GM12892 (cell line): Measurements from ENCODE around the gene ICE1.

Source experiments
- POLR2A ChIP-seq: IDR thresholded peaks from 2 replicates; pipeline ENCODE4 v1.6.1; 2011; ENCODE audit warnings: low read depth, low read length, control low read depth
- POLR2AphosphoS5 ChIP-seq: IDR thresholded peaks from 2 replicates; pipeline ENCODE4 v1.6.1; 2011; ENCODE audit warnings: low read depth, low read length, control low read depth
- TAF1 ChIP-seq: IDR thresholded peaks from 2 replicates; pipeline ENCODE4 v1.6.1; 2011; ENCODE audit warnings: low read depth, mild to moderate bottlenecking, control low read depth, low read length, borderline replicate concordance

- TF ChIP-seq POLR2A = no peak
- no peak for TF ChIP-seq POLR2AphosphoS5
- no peak for TF ChIP-seq TAF1
Observed at GRCh38 chr5:5401095-5401494, 21.4 kb upstream of the ICE1 start.
